ENCODE data around the gene KDM4B. TPM values are rescaled to one million over a fixed set of nuclear protein-coding genes. Genes with fewer than 3 reads are reported as not detected.

The KDM4B gene
- total and polyA plus RNA-seq, 4 experiments from 2014 or later, result 3.2 to 50.4 (median 29.9) TPM

DNA sequence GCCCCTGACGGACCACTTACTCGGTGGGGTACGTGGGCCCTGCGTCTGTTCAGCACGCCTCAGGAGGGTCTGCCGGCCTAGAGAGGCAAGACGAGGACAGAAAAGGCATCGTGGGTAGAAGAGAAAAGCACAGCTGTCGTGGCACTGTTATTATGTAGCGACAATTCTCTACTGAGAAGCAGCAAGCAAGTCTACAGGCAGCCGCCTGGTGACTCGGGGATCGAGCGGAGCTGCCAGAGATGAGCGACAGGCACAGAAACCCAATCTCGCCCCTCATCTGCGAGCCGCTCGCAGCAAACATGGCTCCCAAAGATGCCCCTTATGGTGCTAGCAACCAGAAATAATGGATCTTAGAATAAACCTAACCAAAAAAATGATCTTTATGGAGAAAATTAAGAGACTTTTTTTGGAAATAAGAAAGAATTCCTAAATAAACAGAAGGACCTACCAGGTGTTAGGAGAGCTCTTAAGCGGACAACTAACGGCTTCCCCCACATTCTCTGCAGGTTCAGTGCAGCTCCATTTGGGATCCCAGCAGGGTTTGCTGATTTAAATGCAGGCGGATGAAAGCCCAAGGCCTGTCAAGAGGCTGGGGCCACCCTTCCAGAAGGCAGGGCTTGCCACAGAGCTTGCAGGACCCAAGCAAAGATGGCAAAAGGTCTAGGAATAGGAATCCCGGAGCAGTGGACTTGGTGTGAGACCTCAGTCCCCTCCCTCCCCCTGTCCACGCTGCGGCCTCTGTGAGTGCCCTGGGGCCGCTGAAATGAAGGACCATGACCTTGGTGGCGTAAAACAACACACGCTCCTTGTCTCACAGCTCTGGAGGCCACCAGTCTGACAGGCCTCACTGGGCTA, 152.6 kb downstream of the KDM4B start:
- Histone ChIP-seq H3K36me3 (ENCODE audit: insufficient read depth, low read length) (peaks cover 7% of the 10 kb centered on the region), H3K4me1 (ENCODE audit: insufficient read depth, low read length) (no peaks in the 10 kb centered on the region), H3K9me3 (ENCODE audit: control insufficient read depth in 1 of 2, low read length in 2 of 2) (no peaks in the 10 kb centered on the region), H3K27me3 (ENCODE audit: insufficient read depth, low read length) (no peaks in the 10 kb centered on the region), H3K27ac (ENCODE audit: low read depth, low read length) (no peak overlapping the region), H3K4me3 (ENCODE audit: low read length in 2 of 2) (no peak overlapping the region)
- Mint-ChIP-seq H3K27ac (no peak overlapping the region), H3K4me1 (peaks cover 0 to 6% (median 3%) of the 10 kb centered on the region in 4 donors), H3K36me3 (peaks cover 13 to 21% of the 10 kb centered on the region in 2 donors), H3K4me3 (no peak overlapping the region), H3K9me3 (no peaks in the 10 kb centered on the region), H3K27me3 (no peaks in the 10 kb centered on the region)
- DNase-seq, result no peak
- ChIA-PET CTCF (ENCODE audit: partially characterized antibody) (no interaction called here), POLR2A (ENCODE audit: partially characterized antibody) (no interaction called here)
- intact Hi-C loops (cut with micrococcal nuclease), result no loop called here

GRCh38 chr19:5122121-5122400, 153.1 kb downstream of the KDM4B start:
- Histone ChIP-seq H3K27me3 (ENCODE audit: insufficient read depth, low read length) (no peaks in the 10 kb centered on the region), H3K4me1 (ENCODE audit: insufficient read depth, low read length) (no peaks in the 10 kb centered on the region), H3K9me3 (ENCODE audit: control insufficient read depth in 1 of 2, low read length in 2 of 2) (no peaks in the 10 kb centered on the region), H3K27ac (ENCODE audit: low read depth, low read length) (no peak overlapping the region), H3K4me3 (ENCODE audit: low read length in 2 of 2) (no peak overlapping the region), H3K36me3 (ENCODE audit: insufficient read depth, low read length) (peaks cover 7% of the 10 kb centered on the region)
- ChIA-PET CTCF (ENCODE audit: partially characterized antibody) (no interaction called here), POLR2A (ENCODE audit: partially characterized antibody) (no interaction called here)
- Mint-ChIP-seq H3K4me1 (peaks cover 0 to 6% (median 3%) of the 10 kb centered on the region in 4 donors), H3K27me3 (no peaks in the 10 kb centered on the region), H3K4me3 (no peak overlapping the region), H3K36me3 (peaks cover 11 to 19% of the 10 kb centered on the region in 2 donors), H3K27ac (no peak overlapping the region), H3K9me3 (no peaks in the 10 kb centered on the region)
- intact Hi-C loops (cut with micrococcal nuclease), result no loop called here
- no peak for DNase-seq

DNA sequence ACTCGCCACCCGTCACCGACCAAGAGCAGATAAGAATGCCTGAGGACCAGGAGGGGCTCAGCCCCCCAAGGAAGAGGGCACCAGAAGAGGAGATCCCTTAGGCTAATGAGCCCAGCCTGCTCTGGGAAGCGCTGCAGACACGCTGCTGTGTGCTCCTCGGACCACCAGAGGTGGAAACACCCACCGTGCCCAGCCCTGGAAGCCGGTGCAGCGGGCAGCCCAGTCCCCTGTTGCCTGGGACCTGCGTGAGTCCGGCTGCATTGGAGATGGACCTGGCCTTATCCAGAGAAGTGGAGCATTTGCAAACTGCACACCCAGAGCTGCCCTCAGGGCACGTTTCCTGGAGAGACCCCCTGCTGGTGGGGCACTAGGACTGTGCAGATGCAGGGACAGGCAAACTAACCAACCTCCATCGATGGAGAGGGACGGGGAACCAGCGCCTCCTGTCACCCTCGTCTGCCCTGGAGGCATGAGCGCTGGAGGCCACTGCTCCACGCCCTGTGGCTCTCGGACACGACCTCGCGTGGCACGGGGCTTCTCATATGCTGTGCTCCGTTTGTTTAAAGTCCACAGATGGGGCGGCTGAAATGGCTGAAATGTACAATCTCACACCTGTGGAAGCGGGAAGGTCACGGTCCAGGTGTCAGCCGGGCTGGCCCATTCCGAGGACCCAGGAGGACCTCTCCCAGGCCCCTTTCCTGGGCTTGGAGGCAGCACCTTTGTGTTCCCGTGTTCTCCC, 153.9 kb downstream of the KDM4B start:
- DNase-seq, result peak in 1 of 5 donors; percentile 11
- Histone ChIP-seq H3K4me1 (ENCODE audit: insufficient read depth, low read length) (no peaks in the 10 kb centered on the region), H3K27ac (ENCODE audit: low read depth, low read length) (no peak overlapping the region), H3K27me3 (ENCODE audit: insufficient read depth, low read length) (no peaks in the 10 kb centered on the region), H3K36me3 (ENCODE audit: insufficient read depth, low read length) (peaks cover 7% of the 10 kb centered on the region), H3K9me3 (ENCODE audit: control insufficient read depth in 1 of 2, low read length in 2 of 2) (no peaks in the 10 kb centered on the region), H3K4me3 (ENCODE audit: low read length in 2 of 2) (no peak overlapping the region)
- ChIA-PET CTCF (ENCODE audit: partially characterized antibody) (no interaction called here), POLR2A (ENCODE audit: partially characterized antibody) (no interaction called here)
- Mint-ChIP-seq H3K27ac (no peak overlapping the region), H3K27me3 (no peaks in the 10 kb centered on the region), H3K9me3 (no peaks in the 10 kb centered on the region), H3K4me3 (no peak overlapping the region), H3K36me3 (peaks cover 11 to 19% of the 10 kb centered on the region in 2 donors), H3K4me1 (peaks cover 0 to 6% (median 3%) of the 10 kb centered on the region in 4 donors)
- intact Hi-C loops (cut with micrococcal nuclease), result no loop called here

- POLR2A ChIA-PET (ENCODE audit: partially characterized antibody), result no interaction called here
- H3K27me3 Mint-ChIP-seq, result no peaks in the 10 kb centered on the region
- H3K36me3 Mint-ChIP-seq, result peaks cover 11 to 19% of the 10 kb centered on the region in 2 donors
- no peaks in the 10 kb centered on the region for H3K4me1 ChIP-seq (ENCODE audit: insufficient read depth, low read length)
- peaks cover 7% of the 10 kb centered on the region for H3K36me3 ChIP-seq (ENCODE audit: insufficient read depth, low read length)
- H3K4me3 ChIP-seq (ENCODE audit: low read length in 2 of 2), result no peak overlapping the region
- H3K9me3 ChIP-seq (ENCODE audit: control insufficient read depth in 1 of 2, low read length in 2 of 2), result no peaks in the 10 kb centered on the region
- H3K4me1 Mint-ChIP-seq, result peaks cover 0 to 6% (median 3%) of the 10 kb centered on the region in 4 donors
- intact Hi-C loops (cut with micrococcal nuclease), result no loop called here
- H3K27ac Mint-ChIP-seq, result no peak overlapping the region
- peak in 1 of 5 donors; percentile 7 for DNase-seq
- H3K27ac ChIP-seq (ENCODE audit: low read depth, low read length), result no peak overlapping the region
- CTCF ChIA-PET (ENCODE audit: partially characterized antibody), result no interaction called here
- H3K27me3 ChIP-seq (ENCODE audit: insufficient read depth, low read length), result no peaks in the 10 kb centered on the region
- no peak overlapping the region for H3K4me3 Mint-ChIP-seq
- no peaks in the 10 kb centered on the region for H3K9me3 Mint-ChIP-seq
Observed at GRCh38 chr19:5123646-5124045, 154.7 kb downstream of the KDM4B start.

DNA sequence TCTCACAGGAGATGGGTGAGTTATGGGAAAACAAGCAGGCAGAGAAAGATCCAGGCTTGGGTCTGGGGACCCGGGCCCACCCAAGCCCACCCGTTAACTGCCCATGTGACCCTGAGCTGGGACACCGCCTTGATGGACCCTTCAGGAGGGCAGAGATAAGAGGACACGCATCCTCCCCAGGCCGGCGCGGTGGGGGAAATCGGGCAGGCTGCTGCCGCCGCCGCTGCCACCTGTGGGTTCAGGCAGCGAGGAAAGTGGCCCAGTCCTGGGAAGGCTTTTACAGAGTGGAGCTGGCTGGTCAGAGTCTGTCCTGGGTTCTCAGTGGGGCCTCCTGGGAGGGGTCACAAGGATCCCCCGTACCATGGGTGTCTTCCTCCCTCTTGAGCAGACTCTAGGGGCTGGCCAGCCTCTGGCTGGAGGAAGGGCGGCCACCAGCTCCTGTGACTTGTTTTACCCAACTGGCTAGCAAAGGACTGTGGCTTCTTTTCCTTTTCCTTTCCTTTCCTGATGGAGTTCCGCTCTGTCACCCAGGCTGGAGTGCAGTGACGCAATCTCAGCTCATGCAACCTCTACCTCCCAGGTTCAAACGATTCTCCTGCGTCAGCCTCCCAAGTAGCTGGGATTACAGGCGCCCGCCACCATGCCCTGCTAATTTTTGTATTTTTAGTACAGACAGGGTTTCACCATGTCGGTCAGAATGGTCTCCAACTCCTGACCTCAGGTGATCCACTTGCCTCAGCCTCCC, 155.4 kb downstream of the KDM4B start:
- intact Hi-C loops (cut with micrococcal nuclease), result no loop called here
- CTCF ChIA-PET (ENCODE audit: partially characterized antibody), result no interaction called here
- H3K4me3 ChIP-seq (ENCODE audit: low read length in 2 of 2), result no peak overlapping the region
- H3K27me3 ChIP-seq (ENCODE audit: insufficient read depth, low read length), result no peaks in the 10 kb centered on the region
- H3K4me1 ChIP-seq (ENCODE audit: insufficient read depth, low read length), result no peaks in the 10 kb centered on the region
- no peak for DNase-seq
- no peaks in the 10 kb centered on the region for H3K9me3 ChIP-seq (ENCODE audit: control insufficient read depth in 1 of 2, low read length in 2 of 2)
- H3K27ac Mint-ChIP-seq, result no peak overlapping the region
- POLR2A ChIA-PET (ENCODE audit: partially characterized antibody), result no interaction called here
- H3K36me3 ChIP-seq (ENCODE audit: insufficient read depth, low read length), result peaks cover 7% of the 10 kb centered on the region
- H3K4me1 Mint-ChIP-seq, result peaks cover 0 to 6% (median 3%) of the 10 kb centered on the region in 4 donors
- no peaks in the 10 kb centered on the region for H3K9me3 Mint-ChIP-seq
- no peak overlapping the region for H3K4me3 Mint-ChIP-seq
- peaks cover 11 to 19% of the 10 kb centered on the region in 2 donors for H3K36me3 Mint-ChIP-seq
- no peak overlapping the region for H3K27ac ChIP-seq (ENCODE audit: low read depth, low read length)
- no peaks in the 10 kb centered on the region for H3K27me3 Mint-ChIP-seq

DNA sequence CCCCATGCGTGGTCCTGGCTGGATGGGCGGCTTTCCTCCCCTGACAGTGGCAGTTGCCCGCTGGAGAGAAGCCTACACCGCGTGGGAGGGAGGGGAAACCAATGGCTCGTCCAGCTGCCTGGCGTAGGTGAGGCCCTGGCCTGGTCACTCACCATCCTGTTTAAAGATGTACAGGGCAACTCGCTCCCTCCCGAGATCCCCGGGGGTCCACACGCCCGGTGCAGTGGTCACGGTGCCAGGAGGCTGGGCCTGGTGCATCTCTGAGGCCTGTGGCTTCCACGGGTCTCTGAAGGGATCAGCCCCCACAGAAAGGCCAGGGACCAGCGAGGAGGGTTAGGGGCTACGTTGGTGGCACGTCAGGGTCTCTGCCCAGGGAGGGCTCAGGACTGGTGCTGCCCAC, 156.5 kb downstream of the KDM4B start:
- H3K4me1 ChIP-seq (ENCODE audit: insufficient read depth, low read length), result peaks cover 7% of the 10 kb centered on the region
- no peaks in the 10 kb centered on the region for H3K9me3 Mint-ChIP-seq
- H3K4me3 Mint-ChIP-seq, result no peak overlapping the region
- peaks cover 7% of the 10 kb centered on the region for H3K36me3 ChIP-seq (ENCODE audit: insufficient read depth, low read length)
- no peak overlapping the region for H3K27ac ChIP-seq (ENCODE audit: low read depth, low read length)
- CTCF ChIA-PET (ENCODE audit: partially characterized antibody), result no interaction called here
- DNase-seq, result no peak
- POLR2A ChIA-PET (ENCODE audit: partially characterized antibody), result no interaction called here
- no peak overlapping the region for H3K4me3 ChIP-seq (ENCODE audit: low read length in 2 of 2)
- H3K27me3 ChIP-seq (ENCODE audit: insufficient read depth, low read length), result no peaks in the 10 kb centered on the region
- no peaks in the 10 kb centered on the region for H3K27me3 Mint-ChIP-seq
- peaks cover 11 to 20% of the 10 kb centered on the region in 2 donors for H3K36me3 Mint-ChIP-seq
- intact Hi-C loops (cut with micrococcal nuclease), result no loop called here
- peaks cover 4 to 12% (median 9%) of the 10 kb centered on the region in 4 donors for H3K4me1 Mint-ChIP-seq
- no peak overlapping the region for H3K27ac Mint-ChIP-seq
- no peaks in the 10 kb centered on the region for H3K9me3 ChIP-seq (ENCODE audit: control insufficient read depth in 1 of 2, low read length in 2 of 2)

DNA sequence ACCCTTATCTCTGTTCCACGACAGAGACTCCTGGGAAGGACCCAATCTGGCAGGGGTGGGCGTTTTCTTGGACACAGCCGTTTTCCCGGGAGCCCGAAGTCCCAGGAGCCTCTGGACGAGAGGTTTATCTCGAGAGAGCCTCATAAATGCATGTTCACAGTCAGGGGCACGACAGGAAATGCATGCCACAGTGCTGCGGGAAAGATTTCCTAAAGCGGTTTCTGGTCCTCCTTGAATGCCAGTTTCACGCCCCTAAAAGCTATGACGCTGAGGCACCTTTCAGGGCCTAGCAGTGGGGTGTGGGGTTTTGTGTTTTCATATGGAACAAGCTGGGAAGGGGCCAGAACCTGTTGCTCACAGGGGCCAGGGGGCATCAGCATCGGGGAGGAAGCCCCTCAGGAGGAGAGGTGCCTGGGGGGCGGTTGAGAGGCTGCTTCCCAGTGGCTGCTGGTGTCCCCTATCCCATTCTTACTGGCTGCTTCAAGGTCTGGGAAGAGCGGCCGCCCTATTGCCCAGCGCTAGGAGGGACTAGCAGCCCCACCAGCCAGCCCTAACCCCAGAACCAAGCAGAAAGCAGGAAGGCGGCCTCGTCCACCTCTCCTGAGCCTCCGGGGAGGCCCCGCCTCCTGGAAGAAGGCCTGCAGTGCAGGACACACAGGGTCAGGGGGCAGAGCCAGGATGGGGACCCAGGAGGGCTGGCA, 157.0 kb downstream of the KDM4B start:
- no peak overlapping the region for H3K4me3 Mint-ChIP-seq
- POLR2A ChIA-PET (ENCODE audit: partially characterized antibody), result no interaction called here

More for the DNA sequence above, 157.0 kb downstream of the KDM4B start:
- DNase-seq, result peak in 1 of 5 donors; percentile 13
- H3K4me1 Mint-ChIP-seq, result peaks cover 7 to 17% (median 12%) of the 10 kb centered on the region in 4 donors
- no peak overlapping the region for H3K4me3 ChIP-seq (ENCODE audit: low read length in 2 of 2)
- peaks cover 13% of the 10 kb centered on the region for H3K4me1 ChIP-seq (ENCODE audit: insufficient read depth, low read length)
- H3K9me3 ChIP-seq (ENCODE audit: control insufficient read depth in 1 of 2, low read length in 2 of 2), result no peaks in the 10 kb centered on the region
- CTCF ChIA-PET (ENCODE audit: partially characterized antibody), result no interaction called here
- intact Hi-C loops (cut with micrococcal nuclease), result no loop called here
- no peaks in the 10 kb centered on the region for H3K27me3 Mint-ChIP-seq
- H3K27me3 ChIP-seq (ENCODE audit: insufficient read depth, low read length), result no peaks in the 10 kb centered on the region
- no peak overlapping the region for H3K27ac Mint-ChIP-seq
- H3K27ac ChIP-seq (ENCODE audit: low read depth, low read length), result no peak overlapping the region
- H3K36me3 Mint-ChIP-seq, result peaks cover 11 to 23% of the 10 kb centered on the region in 2 donors
- peaks cover 7% of the 10 kb centered on the region for H3K36me3 ChIP-seq (ENCODE audit: insufficient read depth, low read length)
- H3K9me3 Mint-ChIP-seq, result no peaks in the 10 kb centered on the region

All from CD4-positive, alpha-beta memory T cell (primary cell).